CD4-positive, alpha-beta T cell treated with Interleukin-10 for 1 hour (primary cell): ENCODE results near the gene TEKTIP1.
"Not testable (repeated sequence)": the region's sequence is repeated elsewhere in the genome, so short reads cannot be mapped to it uniquely, and the experiment has no call there.

Source experiments
- DNase-seq: peaks from one replicate; pipeline ENCODE4 v3.0.0-alpha.2; 2020

TEKTIP1 gene

DNA sequence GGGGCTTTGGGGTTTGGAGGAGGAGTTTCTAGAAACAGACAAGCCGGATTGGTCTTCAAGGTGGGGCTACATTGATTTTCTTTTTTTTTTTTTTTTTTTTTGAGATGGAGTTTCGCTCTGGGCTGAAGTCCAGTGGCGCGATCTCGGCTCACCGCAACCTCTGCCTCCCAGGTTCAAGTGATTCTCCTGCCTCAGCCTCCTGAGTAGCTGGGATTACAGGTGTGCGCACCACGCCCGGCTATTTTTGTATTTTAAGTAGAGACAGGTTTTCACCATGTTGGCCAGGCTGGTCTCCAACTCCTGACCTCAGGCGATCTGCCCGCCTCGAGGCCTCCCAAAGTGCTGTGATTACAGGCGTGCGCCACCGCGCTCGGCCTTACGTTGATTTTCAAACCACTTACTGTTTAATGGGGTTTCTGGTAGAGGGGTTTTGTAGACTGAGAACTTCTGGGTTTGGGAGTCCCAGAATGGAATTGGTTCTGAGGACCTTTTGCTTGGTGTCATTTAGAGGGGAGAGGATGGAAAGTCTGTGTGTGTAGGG lies 30.8 kb upstream of the TEKTIP1 start:
- not testable (repeated sequence) for DNase-seq

DNA sequence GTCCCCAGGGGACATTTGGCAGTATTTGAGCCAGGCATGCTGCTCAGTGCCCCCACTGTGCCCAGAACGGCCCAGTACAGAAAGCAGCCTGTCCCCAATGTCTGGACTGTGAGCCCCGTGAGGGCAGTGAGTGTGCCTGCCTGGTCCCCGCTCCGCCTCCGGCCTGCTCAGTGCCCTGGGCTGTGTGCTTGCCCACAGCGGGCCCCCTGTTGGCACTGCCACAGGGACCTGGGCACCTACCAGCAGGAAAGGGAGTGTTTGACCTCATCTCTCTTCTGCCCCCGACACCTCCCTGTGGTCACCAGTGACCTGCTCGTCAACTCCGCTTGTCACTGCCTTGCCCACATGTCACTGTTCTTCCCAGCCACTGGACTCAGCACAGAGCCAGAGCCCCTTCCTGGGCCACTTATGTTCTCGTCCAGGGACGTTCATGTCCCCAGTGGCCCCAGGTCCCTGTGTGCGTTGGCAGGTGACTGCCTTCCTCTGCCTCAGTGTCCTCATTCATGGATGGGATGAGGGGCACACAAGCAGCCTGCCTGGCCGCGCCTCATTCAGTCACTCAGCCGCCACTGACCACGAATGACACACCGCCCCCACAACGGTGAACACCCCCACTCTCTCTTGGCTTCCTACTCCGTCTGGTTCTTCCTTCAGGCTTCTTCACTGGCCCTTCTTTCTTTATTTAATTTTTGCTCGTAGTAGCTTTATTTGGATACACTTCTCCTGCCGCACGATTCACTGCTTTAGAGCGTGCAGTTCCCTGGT lies 30.0 kb upstream of the TEKTIP1 start:
- DNase-seq, result no peak

DNA sequence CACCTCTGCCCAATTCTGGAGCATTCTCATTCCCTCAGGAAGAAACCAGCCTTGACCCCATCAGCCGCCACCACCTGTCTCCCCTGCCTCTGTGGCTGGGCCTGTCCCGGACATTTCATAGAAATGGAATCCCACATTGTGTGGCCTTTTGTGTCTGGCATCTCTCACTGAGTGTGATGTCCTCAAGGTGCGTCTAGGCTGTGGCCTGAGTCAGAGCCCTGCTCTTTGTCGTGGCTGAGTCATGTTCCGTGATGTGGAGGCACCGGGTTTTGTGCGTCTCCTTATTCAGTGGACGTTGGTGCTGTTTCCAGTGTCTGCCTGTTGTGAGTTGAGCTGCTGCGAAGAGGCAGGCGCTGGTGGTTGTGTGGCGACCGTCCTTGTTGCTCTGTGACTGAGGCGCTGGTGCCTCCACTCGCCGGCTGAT lies 29.4 kb upstream of the TEKTIP1 start:
- no peak for DNase-seq

DNA sequence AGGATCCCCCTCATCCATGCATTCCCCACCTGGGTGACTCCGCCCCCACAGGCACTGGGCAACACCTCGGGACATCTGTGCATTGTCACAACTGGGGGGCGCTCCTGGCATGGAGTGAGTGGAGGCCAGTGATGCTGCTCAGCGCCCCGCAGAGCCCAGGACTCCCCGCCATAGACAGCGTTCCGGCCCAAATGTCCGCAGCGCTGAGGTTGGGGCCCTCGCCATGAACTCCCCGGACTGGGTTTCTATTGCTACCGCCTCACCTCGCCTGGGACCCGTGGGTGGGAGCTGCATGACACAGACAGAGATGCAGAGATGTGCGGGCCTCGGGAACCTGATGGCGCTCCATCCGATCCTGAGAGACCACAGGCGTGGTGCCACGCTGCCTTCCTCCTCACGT lies 28.2 kb upstream of the TEKTIP1 start:
- no peak for DNase-seq

DNA sequence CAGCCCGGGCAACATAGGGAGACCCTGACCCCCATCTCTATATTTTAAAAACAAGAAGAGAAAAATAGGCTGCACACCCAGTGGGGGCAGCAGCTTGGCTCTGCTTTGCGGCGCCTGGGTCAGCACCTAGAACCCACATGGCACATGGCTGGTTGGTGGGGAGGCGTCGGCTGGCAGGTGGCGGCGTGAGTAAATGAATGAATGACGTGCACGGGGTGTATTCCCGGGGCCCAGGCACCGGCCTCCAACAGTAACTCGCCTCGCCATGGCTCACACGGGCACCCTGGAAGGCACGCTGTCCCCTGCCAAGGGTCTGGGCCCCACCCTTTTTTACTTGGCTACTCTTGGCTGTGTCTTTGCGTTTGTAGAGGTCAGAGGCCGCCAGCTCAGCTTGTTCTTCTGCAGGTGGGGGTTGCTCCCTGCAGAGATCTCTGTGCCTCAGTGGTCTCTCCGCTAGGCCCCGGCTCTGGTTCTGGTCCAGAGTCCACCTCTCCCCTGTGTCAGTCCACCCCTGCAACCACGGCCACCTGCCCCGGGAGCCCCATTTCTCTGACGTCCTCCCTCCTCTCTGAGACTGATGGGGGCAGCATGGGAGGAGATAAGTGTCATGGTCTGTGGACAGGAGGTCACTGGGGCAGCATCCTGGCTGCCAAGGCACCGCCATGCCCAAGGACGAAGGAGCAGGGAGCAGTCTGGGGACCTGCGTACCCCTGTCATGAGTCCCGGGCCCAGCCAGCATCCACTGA lies 27.3 kb upstream of the TEKTIP1 start:
- DNase-seq, result no peak

DNA sequence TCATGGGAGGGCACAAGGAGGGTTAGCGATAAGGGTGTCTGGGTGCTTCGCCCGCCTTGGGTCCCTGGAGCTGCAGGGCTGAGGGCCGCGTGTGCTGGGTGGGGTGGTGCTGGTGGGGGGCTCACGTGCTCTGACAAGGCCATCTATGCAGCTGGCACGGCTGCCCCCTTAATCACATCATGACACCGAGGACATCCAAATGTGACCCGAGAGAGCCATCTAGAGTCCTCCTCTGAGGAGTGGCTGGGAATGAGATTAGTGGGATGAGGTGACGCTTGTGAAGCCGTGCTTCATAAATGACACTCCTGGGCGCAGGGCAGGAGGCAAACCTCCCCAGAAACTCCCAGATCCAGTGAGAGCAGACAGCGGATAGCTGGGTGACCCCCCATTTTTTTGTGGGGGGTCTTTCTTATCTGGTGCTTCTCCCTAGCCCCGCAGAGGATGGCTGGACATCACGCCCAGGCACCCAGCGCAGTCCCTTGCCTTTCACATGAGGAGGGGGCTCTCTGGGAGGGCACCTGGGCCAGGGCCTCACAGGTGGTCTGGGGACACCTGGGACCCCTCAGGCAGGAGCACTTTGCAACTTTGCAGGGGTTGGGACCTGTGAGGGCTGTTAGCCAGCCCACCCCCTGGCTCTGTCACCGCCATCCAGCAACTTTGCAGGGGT lies 26.3 kb upstream of the TEKTIP1 start:
- no peak for DNase-seq

DNA sequence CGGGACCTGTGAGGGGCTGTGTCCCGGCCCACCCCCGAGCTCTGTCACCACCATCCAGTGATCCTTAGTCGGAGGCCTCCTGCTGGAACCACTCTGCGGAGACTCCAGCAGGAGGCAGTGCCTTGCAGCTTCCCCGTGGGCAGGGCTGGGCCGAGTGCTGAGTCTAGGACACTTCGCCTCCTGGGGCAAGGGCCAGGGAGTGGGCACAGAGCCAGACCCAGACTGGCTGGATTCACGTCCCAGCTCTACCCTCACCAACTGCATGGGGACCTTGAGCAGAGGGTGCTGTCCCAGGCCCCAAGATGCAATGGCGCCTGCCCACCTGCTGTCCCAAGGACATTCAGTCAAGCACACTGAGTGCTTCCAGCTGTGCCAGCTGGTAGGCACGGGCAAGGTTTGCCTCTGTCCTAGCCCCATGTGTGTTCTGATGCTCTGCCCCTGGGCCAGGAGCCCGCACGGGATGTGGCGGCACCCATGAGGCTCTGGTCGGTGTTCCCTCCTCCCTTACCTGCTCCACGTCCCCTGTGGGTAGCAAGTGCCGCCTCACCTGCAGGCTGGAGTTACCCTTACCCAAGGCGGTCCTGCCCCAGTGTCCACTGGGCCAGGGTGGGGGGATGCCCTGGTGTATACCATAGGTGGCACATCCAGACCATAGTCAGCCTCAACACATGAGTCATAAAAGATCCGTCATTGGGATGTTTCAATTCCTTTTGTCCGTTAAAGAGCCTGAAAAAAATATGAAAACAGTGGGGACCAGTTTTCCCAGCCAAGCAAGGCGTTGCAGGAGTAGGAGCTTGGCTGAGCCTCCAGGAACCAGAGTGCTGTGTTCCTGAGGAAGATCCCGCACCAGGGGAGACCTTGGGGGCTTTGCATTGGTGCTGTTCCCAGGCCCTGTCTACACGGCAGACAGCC lies 25.5 kb upstream of the TEKTIP1 start:
- no peak for DNase-seq

DNA sequence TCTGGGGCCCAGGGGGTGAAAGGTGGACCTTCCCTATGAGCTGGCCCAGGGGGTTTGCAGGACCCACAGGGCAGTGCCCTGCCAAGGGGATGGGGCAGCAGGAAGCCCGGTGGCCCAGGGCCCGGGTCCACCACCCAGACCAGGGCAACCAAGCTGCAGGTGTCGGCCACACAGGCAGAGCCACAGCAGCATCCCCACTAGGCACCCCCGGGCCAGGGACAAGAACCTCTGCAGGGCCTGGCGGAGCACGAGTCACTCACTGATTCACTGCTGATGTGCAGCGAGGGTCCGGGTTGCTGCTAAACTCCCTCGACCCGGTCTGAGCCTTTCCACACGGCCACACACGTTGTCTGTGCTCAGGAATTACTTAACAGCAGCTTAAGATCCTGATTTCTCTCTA lies 24.0 kb upstream of the TEKTIP1 start:
- DNase-seq, result no peak

DNA sequence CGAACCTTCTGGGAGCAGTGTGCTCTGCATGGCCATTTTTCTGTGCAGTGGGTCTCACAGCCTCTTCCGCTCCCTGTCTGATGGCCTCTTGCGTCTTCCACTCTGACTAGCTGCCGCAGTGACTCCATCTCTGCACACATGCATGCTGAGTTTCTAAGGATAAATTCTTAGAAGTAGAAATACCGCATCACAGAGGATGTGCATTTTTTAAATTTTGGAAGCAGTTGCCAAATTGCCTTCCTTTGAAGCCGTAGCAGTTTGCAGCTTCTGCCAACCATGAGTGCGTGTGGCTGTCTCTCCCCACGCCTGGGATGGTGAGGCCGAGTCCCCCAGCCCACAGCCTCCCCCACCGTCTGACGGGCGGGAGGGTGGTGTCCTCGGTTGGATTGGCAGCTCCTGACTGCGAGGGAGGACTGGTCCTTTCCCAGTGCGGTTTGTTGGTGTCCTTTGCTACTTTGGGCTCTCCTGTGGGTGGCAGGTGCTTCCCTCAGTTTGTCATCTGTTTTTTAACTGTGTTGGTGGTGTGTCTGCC lies 23.0 kb upstream of the TEKTIP1 start:
- no peak for DNase-seq

DNA sequence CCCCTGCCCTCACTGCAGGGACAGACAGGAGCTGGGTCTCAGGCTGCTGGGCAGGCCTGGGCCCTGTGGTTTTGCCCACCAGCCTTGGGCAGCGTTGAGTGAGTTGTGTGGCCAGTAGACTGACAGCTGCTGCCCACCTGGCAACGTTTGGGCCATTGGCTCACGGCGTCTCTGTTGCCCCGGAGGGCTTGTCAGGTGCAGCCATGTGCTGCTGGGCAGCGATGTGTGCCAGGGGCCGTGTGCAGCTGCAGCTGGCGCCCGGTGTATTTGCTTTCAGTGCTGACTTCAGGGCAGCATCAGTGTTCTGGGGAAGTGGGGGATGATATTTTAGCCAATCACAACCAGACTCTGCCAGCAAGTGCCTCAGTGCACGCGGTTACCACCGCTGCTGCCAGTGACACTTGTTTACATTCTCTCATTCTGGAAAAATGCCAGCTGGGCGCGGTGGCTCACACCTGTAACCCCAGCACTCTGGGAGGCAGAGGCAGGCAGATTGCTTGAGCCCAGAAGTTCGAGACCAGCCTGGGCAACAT lies 22.2 kb upstream of the TEKTIP1 start:
- DNase-seq, result peak; percentile 59

DNA sequence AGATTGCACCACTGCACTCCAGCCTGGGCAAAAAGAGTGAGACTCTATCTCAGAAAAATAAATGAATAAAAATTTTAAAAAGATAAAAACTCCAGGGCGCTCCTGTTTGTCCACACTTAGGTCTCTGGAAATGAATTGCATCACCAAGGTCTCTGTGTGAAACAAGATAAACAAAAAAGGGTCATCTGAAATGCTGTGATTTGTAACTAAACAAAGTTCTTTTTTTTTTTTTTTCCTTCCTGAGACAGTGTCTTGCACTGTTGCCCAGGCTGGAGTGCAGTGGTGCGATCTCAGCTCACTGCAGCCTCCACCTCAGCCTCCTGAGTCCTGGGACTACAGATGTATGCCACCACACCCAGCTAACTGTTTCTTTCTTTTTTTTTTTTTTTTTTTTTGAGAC lies 21.3 kb upstream of the TEKTIP1 start:
- DNase-seq, result no peak

DNA sequence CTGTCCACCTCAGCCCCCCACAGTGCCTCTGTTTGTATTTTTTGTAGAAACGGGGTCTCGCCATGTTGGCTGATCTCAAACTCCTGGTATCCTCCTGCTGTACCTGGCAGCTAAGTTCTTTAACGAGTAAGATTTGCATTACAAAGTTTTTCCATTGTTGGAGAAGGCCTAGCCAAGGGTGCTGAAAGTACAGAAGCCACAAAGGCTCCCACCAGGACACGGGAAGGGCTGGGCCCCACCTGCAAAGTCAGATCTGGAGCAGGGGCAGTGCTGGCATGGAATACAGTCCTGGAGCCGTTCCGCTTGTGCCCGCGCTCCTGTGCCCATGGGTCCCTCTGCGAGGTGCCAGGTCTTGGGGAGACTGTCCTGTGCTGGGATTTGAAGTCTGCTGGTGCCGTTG lies 20.7 kb upstream of the TEKTIP1 start:
- no peak for DNase-seq

DNA sequence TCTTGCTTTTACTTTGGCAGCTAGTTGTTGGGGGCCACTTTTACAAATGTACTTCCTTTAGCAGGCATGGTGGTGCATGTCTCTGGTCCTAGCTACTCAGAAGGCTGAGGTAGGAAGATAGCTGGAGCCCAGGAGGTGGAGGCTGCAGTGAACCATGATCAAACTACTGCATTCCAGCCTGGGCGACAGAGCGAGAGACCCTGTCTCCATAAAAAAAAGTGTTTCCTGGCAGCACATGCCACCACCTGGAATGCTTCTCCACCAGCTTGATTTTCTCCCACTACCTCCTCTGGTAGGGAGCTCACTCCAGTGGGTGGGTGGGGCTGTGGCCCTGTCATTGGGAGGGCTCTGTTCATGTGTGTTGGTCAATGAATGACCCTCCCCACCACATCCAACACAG lies 20.3 kb upstream of the TEKTIP1 start:
- no peak for DNase-seq

DNA sequence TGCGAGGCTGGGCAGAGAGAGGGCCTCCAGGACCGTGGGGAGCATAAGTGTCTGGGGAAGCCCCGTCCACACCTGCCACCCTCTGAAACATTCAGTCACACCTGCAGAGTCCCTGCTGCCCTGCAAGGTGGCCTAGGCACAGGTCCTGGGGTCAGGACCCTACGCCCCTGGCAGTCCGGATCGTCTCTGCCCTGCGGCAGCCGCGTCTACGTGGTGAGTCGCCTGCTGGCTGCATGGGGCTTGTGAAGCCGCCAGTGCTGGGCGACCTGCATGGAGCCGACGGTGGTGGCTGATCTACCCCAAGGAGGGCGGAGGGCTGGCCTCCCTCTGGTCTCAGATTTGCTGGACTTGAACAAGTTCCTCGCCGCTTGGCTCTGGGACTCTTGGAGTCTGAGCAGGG lies 19.8 kb upstream of the TEKTIP1 start:
- no peak for DNase-seq

DNA sequence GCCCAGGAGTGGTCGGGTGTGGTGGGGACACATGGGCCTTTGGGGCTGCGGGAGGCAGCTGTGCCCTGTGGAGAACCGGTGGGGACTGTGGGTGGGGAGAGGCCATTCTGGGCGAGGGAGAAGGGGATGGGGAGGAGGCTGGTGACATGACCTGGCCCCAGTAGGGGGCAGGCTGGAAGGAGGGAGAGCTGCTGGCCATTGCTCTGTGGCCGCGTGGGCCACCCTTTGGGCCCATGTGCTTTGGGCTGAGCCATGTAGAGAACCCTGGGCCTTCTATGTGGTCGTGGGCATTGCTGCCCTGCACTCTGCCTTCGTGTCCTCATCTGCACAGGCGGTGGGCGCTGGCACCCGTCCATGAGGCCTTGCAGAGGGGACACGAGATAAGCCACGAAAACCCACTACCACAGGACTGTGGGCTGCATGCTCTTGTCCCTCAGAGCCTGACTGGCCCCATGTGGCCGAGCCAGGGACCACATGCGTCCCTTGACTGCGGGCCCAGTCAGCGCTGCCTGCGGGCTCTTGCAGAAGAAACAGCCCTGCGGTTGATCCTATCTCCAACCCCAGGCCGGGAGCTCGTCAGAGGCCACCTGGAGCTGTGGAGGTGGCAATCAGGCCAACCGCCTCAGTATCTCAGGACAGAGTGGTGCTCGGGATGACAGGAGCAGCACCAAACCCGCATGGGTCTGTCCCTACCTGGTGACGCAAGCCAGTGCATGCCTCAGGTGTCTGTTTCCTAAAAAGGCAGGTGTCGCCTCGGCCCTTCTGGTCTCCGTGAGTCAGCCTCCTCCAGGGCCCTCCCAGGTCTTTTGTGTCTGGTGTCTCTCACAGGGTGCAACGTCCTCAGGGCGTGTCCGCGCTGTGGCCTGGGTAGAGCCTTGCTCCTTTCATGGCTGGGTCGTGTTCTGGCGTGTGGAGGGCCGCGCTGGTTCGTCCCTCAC lies 18.5 kb upstream of the TEKTIP1 start:
- no peak for DNase-seq

DNA sequence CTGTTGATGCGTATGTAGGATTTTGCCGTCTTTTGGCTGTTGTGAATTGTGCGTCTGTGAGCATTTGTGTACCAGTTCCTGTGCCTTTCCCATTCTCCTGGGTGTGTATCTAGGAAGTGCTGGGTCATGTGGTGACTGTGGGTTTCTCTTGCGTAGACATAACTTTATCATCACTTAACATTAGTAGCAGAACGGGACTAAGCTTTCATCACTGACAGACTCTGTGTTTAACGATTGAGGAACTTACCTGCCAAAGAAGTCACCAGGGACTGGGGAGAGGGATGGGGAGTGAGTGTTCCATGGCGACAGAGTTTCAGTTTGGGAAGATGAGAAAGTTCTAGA lies 17.9 kb upstream of the TEKTIP1 start:
- DNase-seq, result no peak

DNA sequence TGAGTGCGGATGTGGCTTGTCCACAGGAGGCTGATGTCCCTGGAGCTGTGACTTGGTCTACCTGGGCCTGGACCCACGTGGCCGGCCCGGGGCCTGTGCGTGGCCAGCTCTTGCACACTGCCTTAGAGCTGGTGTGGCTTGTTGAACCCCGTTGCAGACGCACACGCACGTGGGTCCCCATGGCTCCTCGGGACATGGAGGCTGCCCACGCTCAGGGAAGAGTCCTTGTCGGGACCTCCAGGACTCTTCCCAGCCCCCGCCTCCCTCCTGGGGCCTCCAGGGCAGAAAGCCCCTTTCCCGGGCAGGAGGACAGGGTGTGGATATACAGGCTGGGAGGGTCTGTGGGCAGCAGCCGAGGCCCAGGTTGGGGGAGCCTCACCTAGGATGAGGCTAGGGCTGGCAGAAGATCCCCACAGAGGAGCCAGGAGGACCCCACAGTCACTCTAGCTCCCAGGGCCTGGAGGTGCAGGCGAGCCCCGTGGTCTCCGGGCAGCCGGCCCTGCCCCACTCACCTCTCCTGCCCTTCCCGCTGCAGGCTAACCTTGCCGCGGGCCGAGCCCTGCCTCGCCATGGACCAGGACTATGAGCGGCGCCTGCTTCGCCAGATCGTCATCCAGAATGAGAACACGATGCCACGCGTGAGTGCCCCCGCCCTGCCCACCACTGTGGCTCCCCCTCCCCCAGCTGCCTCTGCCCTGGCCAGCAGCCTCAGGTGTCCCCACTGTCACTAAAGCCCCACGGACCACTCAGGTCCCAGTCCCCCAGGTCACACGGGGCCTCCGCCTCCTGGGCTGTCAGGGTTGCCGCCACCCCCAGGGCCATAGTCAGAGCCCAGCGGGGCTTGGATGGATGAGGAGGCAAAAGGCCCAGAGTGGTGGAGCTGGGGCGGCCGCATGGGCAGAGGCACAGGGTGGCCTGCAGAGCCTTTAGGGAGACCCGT lies 16.3 kb upstream of the TEKTIP1 start:
- DNase-seq, result no peak

DNA sequence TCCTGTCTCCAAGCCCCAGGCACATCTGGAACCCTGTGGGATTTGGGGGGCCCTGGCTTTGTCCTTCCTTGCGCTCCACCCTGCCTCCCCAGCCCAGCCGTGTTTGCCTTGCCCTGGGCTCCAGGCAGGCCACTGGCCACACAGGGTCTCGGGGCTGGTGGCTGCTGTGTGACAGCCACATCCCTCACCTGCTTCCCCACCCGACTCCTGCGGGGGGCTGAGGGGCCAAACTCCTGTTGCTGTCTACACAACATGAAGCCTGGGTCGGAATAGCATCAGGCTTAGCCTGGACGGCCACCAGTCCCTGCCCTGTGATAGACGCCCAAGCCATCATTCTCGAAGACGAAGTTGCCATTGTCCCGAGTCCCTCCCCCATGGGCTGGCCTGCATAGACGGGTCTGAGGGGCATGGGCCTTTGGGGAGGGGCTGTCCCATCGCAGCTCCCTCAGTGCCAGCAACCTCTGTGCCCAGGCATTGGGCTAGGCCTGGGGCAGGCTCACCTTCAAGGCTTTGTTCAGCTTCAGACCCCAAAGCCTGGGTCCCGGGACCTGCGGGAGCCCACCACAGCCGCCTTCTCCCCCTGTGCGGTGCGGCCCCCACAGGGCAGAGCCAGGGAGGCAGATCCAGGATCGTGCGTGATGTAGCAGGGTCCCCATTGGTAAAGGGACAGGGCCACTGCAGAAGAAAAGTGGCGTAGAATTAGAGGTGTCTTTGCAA lies 15.5 kb upstream of the TEKTIP1 start:
- no peak for DNase-seq
